Measurements from ENCODE around the gene KCNK5. TPM values are rescaled to one million over a fixed set of nuclear protein-coding genes. Genes with fewer than 3 reads are reported as not detected.

KCNK5 gene
- total RNA-seq, 4 donors from 2014 or later = 16.7 to 20.0 (median 18.4) TPM

DNA sequence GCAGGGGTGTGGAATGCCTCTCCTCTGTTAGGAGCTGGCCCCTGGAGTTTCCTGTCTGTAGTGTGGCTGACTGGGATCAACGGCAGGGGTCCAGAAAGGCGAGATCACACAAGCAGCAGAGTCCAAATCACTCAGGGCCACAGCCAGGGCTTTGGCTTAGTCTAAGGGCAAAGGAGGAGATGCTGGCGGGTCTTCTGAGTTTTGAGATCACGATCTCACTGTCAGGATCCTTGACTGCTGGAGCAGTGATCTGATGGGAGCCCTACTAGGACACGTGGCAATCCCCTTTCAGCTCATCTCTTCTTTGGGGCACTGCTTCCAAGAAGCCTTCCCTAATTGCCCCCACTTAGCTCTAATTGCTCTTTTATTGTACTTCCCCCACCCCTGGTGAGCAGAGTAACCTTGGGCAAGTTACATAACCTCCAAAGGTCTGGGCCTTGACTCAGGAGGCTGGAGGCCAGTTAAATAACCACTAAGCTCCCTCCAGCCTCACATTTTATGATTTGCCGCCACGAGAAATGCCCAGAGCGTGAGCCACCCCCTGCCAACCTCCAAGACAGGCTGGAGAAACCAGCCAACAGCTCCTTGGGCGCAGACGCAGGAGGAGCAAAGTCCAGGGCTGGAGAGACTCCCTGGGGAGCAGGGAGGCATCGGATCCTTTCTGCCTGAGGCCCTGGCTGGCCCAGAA, 12.0 kb downstream of the KCNK5 start:
- Histone ChIP-seq H3K4me1 (peaks cover 0 to 93% (median 49%) of the 10 kb centered on the region in 4 donors), H3K36me3 (no peaks in the 10 kb centered on the region), H3K27ac (peak overlapping the region in 3 of 4 donors; percentile 29 to 82 (median 40)), H3K4me3 (no peak overlapping the region), H3K27me3 (no peaks in the 10 kb centered on the region), H3K9me3 (no peaks in the 10 kb centered on the region)
- 42 to 46% methylated on average over 10 to 11 of the region's 11 CpGs for WGBS, 2 donors
- DNase-seq (ENCODE audit: low spot score in 2 of 2) = no peak
- TF ChIP-seq, protein P1, sequence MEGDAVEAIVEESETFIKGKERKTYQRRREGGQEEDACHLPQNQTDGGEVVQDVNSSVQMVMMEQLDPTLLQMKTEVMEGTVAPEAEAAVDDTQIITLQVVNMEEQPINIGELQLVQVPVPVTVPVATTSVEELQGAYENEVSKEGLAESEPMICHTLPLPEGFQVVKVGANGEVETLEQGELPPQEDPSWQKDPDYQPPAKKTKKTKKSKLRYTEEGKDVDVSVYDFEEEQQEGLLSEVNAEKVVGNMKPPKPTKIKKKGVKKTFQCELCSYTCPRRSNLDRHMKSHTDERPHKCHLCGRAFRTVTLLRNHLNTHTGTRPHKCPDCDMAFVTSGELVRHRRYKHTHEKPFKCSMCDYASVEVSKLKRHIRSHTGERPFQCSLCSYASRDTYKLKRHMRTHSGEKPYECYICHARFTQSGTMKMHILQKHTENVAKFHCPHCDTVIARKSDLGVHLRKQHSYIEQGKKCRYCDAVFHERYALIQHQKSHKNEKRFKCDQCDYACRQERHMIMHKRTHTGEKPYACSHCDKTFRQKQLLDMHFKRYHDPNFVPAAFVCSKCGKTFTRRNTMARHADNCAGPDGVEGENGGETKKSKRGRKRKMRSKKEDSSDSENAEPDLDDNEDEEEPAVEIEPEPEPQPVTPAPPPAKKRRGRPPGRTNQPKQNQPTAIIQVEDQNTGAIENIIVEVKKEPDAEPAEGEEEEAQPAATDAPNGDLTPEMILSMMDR (IDR thresholded peaks at IDR 0.05) = no peak
- TF ChIP-seq POLR2A (IDR thresholded peaks at IDR 0.05) = no peak
- no peak for TF ChIP-seq EP300 (IDR thresholded peaks at IDR 0.05)

DNA sequence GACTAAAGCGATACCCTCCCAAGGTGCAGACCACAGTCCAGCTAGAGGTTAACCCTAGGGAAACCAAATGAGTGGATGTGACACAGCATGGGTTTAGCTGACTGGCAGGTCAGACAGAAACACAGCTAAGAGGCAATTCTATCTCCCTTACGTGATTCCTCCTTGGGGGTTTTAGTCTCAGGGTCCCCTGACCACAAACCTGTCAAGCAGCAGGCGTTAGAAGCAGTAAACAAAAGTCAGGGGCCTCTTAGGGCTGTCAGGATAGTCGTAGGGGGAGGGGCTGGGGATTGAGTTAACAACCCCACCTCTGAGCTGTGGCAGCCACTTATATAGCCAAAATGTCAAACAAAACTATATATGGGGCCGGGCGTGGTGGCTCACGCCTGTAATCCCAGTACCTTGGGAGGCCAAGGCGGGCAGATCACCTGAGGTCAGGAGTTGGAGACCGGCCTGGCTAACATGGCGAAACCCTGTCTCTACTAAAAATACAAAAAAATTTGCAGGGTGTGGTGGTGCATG, 13.6 kb downstream of the KCNK5 start:
- 66 to 72% methylated on average over 10 of the region's 10 CpGs for WGBS, 2 donors
- Histone ChIP-seq H3K36me3 (no peaks in the 10 kb centered on the region), H3K4me1 (peaks cover 0 to 87% (median 39%) of the 10 kb centered on the region in 4 donors), H3K9me3 (no peaks in the 10 kb centered on the region), H3K27me3 (no peaks in the 10 kb centered on the region), H3K27ac (peak overlapping the region in 2 of 4 donors; percentile 4 to 31), H3K4me3 (no peak overlapping the region)
- no peak for DNase-seq (ENCODE audit: low spot score in 2 of 2)
- no peak for TF ChIP-seq POLR2A (IDR thresholded peaks at IDR 0.05)
- TF ChIP-seq, protein P1 (IDR thresholded peaks at IDR 0.05) = no peak
- TF ChIP-seq EP300 (IDR thresholded peaks at IDR 0.05) = no peak

DNA sequence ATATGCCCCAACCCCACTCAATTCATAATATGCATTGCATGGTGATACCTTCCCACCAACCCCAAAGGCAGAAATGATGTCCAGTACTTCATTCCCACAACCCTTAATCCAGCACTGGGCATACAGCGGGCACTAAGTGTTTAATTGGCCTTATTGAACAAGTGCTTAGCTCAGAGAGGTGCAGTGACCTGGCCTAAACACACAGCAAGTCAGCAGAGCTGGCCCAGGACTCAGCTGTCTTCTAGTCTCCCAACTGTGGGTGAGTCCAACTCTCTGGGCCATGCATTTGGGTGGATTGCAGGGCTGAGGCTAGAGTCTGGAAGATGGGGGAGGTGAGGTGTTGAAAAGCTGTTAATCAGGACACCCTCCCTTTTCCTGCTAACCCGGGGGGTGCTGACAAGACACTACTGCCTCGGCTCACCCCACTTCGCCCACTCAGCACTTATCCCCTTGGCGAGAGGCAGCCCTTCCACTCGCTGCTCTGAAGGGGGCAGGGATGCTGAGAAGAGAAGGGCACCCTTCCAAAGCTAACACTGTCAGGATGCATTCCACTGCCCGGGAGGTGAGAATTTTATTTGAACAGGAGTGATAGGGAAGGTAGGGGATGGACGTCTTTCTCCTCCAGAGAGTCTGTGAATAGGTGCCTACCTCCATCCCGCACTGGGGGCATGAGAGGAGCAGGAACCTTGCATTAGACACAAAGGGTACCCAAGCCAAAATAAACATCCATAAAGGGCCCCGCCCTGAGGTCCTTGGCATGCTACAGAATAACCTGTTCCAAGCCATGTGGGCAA, 14.2 kb downstream of the KCNK5 start:
- Histone ChIP-seq H3K27me3 (no peaks in the 10 kb centered on the region), H3K4me3 (no peak overlapping the region), H3K36me3 (no peaks in the 10 kb centered on the region), H3K27ac (peak overlapping the region in 2 of 4 donors; percentile 4 to 23), H3K4me1 (peaks cover 0 to 87% (median 39%) of the 10 kb centered on the region in 4 donors), H3K9me3 (no peaks in the 10 kb centered on the region)
- 31 to 38% methylated on average over 10 of the region's 10 CpGs for WGBS, 2 donors
- no peak for TF ChIP-seq EP300 (IDR thresholded peaks at IDR 0.05)
- no peak for TF ChIP-seq POLR2A (IDR thresholded peaks at IDR 0.05)
- TF ChIP-seq, protein P1 (IDR thresholded peaks at IDR 0.05) = no peak
- DNase-seq (ENCODE audit: low spot score in 2 of 2) = no peak

DNA sequence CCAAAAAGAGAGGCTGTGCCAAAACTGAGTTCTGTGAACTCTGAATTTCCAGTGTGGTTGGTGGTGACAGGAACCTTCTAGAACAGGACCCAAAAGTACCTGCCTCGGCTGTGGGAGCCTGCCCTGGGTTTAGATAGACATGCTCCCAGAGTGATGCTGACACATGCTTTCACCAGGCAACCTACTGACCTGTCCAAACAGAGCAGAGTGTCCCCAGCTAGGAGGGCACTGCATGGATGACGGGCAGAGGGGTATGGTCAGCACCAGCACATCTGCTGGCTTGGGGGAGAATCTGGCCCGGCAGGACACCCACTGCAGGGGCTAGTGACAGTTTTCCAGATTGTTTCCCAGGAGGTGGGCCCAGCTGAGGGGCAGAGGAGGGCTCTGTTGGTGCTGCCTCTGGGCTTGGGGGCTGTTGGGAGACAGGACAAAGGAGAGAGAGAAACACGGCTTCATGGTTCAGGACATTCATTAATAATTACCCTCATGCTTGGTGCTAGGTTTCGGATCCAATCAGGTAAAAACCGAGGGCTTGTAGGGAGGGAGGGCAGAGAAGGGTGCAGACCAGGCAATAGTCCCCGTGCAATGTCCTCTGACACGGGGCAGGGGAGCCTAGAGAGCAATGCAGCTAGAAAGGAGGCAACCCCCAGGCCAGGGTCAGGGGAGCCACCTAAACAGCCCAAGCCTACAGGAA, 15.0 kb downstream of the KCNK5 start:
- H3K27me3 ChIP-seq = no peaks in the 10 kb centered on the region
- DNase-seq (ENCODE audit: low spot score in 2 of 2) = no peak
- H3K27ac ChIP-seq = no peak overlapping the region
- peaks cover 0 to 87% (median 41%) of the 10 kb centered on the region in 4 donors for H3K4me1 ChIP-seq
- H3K36me3 ChIP-seq = no peaks in the 10 kb centered on the region
- no peak overlapping the region for H3K4me3 ChIP-seq
- H3K9me3 ChIP-seq = no peaks in the 10 kb centered on the region
- TF ChIP-seq POLR2A (IDR thresholded peaks at IDR 0.05) (no peak), EP300 (IDR thresholded peaks at IDR 0.05) (no peak)
- TF ChIP-seq, protein P1 (IDR thresholded peaks at IDR 0.05) = no peak
- 60 to 63% methylated on average over 6 to 8 of the region's 8 CpGs for WGBS, 2 donors

Data from tibial nerve (tissue), 4 donors.